NCI-H82 treated with DMSO at 0.1 percent for 48 hours (cell line): ENCODE results near the gene PVALB.
"Not testable (repeated sequence)": the region's sequence is repeated elsewhere in the genome, so short reads cannot be mapped to it uniquely, and the experiment has no call there.

Source experiments
- DNase-seq: peaks from one replicate; lab custom pipeline; 2025; ENCODE audit not compliant: unreplicated experiment; lab: John Stamatoyannopoulos, UW

Gene PVALB

DNA sequence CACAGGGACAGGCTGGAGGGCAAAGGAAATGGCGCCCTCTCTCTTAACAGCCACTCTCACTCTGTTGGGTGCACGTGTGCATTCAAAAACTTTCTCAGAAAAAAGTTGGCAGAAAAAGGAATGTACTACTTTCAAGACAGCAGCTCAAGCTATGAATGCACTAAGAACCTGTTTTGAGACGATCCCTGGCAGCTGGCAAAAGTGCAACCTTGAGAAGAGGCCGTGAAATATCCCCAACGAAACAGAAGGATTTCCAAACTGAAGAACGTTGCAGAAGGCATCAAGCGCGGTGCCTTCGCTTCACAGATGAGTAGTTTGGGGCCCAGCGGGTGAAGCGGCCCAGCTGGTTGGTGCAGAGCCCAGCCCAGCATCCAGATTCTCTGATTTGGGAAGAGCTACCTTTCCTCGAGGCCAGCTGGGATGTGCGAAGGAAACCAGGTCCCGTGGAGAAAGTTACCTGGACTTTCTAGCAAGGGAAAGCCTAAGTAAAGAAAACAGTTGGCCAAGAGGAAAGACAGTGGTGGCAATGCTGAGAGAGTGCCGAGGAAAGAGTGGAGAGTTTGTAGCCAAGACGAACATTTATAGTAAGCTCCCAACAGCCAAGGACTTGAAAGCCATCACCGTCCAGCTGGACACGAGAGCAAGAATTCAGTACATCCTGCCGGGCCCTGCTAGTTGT lies 57.2 kb downstream of the PVALB start:
- DNase-seq = no peak

DNA sequence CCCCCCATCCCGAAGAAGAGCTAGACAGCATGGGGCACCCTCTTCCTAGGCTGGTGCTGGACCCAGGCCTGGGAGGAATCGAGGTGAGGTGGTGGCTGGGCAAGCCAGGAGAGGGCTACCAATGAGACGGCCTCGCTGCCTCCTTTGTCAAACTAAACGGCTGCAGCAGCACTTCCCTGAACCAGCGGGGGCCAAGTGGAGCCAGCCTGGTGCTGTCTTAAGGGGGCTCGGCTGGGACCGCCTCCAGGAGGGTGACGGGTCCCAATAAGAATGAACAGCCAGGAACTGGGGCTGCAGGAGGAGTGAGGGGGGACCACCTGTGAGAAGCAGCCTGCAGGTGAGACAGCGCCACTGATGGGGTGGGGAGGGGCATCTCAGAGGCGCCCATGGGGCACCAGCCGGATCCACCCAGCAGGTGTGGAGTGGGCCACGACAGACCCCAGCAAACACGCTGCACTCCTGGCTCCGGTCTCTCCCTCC lies 58.0 kb downstream of the PVALB start:
- DNase-seq = no peak

DNA sequence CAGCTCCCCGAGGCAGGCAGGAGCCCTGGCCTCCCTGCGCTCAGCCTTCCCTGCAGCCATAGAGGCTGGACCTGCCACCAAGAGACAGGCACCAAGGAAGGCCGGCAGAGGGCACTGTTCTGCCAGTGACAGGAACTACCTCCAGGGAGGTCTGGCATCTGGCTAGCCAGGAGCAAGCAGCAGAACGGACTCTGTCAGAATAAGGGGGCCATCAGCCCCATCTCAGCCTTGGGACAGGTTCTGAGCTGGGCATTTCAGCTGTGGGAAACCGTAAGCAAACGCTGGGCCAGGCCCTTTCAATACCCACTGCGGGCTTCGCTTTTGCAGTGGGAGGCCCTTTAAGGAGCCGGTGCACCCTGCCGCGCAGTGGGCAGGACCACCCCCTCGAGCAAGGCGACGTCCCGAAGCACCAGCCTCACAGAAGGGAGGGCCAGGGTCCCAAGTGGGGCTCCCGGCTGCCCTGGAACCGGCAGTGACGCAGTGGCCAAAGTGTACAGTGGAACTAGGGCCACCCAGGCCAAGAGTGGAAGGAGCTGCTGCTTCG lies 59.1 kb downstream of the PVALB start:
- peak; percentile 52 for DNase-seq

DNA sequence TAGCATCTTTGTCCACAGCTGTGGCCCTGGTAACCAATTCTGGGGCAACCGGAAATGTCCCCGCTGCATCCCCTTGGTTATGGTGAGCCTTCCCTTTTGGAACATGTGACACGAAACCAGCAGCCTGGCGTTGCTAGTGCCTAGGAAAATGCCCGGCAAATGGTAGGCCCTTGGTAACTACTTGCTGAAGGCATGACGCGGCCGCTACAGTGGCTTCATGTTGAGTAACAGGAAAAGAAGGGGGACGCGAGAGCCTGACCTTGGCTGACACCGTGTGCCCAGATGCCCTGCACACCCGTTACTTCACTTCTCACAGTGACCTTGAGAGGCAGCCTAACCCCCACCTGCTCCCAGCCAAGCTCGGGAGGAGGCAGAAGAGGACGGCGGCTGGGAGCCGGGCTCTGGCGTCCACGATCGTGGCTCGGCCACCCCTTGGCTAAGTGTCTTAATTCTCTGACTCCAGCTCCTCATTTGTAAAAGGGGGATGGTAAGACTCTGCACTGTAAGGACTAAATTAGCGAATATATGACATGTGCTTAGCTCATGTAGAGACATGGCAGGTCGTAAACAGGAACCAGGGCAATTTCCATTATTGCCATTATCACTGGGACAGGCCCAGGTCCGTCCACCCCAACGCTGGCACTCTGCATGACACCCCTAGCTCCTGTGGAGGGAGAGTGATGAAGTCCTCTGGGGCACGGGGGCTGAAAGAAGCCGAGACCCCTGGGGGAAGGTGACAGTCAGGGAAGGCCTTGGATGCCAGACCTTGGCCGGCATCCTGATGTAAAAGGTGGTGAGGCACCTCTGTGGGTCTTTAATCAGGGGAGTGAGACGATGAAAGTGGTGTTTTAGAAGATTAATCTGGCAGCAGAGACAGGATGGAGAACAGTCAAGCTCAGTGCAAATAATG lies 59.8 kb downstream of the PVALB start:
- DNase-seq = no peak

DNA sequence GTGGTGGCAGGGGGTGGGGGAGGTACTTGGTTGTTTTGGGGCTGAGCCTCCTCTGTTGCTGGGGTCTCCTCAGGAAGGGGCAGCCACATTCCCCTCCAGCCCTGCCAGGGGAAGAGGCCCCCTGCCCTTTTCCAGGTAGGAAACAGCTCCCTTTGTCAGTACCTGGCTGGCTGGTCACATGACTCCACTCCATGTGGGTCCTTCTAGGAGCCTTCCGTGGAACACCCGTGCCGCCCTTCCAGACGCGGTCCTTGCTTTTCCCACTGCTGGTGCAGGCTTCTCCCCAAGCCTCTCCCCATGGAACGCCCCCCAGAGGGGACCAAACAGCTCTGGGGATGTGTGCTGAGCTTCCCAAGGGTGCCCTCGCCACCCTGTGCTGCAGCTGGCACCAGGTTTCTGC lies 60.8 kb downstream of the PVALB start:
- DNase-seq = no peak

DNA sequence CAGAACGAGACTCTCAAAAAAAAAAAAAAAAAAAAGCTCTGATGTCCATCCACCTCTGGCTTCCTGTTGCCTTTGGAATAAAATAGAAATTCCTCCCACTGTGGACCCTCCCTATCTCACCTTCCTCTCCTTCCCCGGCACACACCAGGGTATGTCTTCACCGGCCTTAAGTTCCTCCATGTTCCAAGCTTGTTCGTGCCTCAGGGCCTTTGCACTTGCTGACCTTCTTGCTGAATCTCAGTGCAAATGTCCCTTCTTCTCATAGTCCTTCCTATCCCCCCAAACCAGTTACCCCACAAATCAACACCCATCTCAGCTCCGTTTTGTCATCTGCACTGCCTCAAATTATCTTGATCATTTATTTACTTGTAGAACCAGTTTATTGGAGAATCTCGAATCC lies 61.5 kb downstream of the PVALB start:
- no peak for DNase-seq

DNA sequence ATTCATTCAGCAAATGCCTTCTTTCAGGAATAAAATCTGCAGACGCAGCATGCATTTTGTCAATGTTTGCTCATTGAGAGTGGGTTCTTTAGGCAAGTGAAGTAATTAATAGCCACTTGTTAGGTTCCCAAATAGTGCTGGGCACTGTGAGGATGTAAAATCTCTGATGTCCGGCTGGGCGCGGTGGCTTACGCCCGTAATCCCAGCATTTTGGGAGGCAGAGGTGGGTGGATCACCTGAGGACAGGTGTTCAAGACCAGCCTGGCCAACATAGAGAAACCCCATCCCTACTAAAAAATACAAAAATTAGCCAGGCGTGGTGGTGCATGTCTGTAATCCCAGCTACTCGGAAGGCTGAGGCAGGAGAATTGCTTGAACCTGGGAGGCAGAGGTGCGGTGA lies 62.0 kb downstream of the PVALB start:
- not testable (repeated sequence) for DNase-seq

DNA sequence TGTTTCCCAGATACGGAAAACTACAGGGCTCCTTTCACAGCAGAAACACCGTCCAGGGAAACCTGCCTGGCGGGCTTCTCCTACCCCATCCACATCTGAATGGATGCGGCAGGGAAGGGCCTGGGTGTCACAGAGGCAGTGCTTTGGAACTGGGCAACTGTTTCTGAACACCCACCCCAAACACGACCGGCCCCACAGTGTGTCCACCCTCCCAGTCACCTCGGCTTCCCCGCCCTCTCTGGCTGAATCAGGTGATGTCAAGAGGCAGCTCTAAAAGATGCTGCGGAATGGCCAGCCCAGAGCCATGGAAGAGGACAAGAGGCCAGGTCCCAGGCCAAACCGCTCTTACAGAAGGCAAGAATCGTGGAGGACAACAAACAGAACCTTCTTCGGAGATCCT lies 62.9 kb downstream of the PVALB start:
- DNase-seq = no peak

DNA sequence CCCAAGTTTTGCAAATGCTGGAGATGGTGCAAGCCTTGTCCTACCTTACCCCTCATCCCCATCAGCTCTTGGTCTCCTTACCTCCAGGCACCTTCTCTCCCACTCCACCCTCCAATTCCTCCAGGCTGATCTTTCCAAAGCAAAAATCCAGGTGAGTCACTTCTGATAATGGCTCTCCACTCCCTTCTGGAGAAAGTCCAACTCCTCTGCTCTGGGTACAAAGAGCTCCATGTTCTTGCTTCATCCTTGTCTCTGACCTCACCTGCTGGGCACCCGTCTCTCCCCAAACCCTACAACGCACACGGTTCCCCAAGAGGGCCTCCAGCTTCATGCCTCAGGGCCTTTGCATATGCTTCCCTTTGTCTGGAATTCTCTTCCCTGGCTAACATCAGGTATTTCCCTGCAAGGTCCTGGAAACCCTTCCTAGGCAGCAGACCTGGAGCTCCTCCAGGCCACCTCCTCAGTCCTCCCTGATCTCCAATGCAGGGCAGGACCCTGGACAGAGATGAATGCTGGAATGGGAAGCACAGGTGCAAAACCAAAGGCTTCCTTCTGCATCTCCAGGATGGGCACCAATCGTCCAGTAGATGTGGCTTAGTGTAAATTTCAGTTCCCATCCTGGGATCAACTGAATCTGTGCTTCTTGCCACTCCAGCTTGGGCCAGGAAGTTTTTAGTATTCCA lies 63.6 kb downstream of the PVALB start:
- no peak for DNase-seq
